GM21737 (cell line): ENCODE measurements around the gene JPH3.
"Not testable (repeated sequence)": the region's sequence is repeated elsewhere in the genome, so short reads cannot be mapped to it uniquely, and the experiment has no call there.

Experiments used
- ATAC-seq: cut with Tn5 transposase; IDR thresholded peaks from one replicate; pipeline ENCODE4 v1.9.1; 2021; ENCODE audit warnings: mild to moderate bottlenecking, moderate library complexity; ENCODE audit not compliant: unreplicated experiment

JPH3 gene

DNA sequence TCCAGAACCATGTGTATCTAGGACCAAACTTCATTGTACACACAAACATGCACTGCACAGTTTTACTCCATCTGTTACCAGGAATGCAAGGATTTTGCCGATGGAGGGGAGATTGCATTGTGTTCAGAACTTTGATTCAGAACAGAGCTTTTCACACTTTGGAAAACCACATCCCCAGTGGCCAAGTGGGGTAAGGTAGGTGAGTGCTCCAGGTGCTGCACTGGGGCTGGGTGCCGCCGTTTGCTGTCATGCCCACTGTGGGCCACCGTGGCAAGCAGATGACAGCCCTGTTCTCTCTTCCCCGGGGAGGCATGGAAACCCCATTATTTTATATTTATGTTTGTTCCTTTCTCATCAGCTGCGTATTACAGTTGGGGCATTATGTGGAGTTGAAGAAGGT lies 29.3 kb upstream of the JPH3 start:
- no peak for ATAC-seq

DNA sequence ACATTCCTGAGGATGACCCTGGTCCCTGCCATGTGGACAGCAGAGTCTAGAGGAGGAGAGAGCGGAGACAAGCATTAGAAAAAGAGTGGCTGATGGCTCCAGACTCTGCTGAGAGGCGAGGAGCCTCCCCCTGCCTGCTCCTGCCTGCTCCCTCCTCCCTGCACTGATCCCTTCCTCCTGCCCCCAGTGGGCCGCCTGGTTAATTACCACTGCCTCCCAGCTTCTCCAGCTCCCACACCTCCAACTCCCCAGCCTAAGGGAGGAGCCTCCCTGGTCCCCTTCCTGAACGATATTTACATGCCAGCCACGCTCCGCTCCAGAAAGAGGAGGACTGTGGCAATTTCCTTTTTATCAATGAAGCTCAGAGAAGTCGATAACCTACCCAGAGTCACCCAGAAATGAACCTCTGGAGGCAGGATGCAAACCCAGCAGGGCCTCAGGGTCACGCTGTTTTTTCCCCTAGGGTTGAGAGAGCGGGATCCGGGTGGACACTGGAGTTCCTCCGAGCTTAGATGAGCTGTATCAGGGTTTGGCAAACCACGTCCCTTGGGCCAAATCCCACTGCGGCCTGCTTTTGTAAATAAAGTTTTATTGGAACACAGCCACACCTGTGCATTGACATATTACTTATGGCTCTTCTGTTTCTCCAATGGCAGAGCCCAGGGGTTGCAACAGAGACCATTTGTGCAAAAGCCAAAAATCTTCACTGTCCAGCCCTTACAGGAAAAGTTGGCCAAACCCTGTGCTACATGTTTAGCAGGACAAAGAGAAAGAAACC lies 27.1 kb upstream of the JPH3 start:
- no peak for ATAC-seq

DNA sequence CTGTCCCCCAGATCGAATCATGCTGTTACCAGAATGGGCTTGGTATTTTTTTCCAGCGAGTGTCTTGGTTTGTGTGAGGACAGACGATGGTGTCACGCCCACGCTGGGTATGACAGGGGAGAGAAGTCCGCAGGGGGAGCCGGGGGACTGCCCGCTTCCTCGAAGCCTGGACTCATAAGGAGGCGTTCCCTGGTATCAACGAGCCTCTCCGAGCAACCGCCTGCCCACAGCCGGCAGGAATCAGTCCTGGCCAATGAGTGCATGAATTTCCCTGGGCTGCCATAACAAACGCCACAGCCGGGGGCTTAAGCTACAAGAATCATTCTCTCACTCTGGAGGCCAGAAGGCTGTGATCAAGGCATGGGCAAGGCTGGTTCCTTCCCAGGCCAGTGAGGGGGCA lies 26.1 kb upstream of the JPH3 start:
- no peak for ATAC-seq

DNA sequence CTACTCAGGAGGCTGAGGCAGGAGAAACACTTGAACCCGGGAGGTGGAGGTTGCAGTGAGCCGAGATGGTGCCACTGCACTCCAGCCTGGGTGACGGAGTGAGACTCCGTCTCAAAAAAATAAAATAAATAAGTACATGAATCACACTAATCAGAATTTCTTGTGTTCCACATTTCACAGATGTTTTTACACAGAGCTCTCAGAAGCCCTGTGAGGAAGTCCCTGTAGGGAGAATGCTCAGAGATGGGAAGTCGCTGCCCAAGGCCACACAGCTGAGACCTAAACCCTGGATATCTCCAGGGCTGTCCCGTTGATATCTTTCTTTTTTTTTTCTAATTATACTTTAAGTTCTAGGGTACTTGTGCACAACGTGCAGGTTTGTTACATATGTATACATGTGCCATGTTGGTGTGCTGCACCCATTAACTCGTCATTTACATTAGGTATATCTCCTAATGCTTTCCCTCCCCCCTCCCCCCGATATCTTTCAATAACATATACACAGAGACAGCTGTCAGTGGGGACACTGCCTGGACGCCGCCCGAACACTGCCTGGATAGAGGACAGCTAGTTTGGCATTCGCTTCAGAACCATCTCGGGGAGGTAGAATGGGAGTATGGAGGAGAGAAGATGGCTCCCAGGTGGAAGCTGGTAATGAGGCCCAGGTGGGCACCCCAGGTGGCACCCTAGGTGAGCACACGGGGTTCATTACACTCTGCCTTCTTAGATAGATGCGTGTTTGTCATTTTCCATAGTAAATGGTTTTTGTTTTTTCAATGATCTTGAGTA lies 24.0 kb upstream of the JPH3 start:
- ATAC-seq, result not testable (repeated sequence)

DNA sequence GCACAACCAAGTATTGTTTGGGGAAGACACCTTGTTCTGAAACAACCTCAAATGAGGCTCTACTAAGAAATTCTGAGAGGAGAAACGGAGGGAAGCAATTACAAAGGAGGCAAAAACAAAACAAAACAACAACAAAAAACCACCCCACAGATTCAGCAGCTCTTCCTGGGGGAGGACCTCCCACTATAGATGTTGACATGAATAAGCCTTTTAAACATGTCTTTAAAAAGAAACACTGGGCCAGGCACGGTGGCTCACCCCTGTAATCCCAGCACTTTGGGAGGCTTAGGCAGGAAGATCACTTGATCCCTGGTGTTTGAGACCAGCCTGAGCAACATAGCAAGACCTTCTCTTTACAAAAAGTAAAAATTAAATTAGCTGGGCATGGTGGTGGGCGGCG lies 22.6 kb upstream of the JPH3 start:
- no peak for ATAC-seq

DNA sequence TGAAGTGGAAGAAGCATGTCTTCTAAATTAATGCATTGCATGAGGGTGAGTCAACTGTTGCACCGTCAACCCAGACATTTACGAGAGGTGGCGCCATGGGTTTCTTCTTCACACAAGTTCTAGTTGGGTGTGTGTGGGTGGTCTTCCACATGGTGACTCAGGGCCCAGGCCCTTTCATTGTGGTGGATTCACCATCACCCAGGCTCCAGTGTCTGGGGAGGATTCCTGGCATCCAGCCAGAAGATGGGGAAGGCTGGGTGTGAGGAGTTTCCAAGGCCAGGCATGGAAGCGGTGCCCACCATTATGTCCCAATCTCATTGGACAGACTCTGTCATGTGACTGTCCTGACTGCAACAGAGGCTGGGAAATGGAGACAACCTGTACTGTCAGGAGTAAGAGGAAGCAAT lies 21.4 kb upstream of the JPH3 start:
- no peak for ATAC-seq

DNA sequence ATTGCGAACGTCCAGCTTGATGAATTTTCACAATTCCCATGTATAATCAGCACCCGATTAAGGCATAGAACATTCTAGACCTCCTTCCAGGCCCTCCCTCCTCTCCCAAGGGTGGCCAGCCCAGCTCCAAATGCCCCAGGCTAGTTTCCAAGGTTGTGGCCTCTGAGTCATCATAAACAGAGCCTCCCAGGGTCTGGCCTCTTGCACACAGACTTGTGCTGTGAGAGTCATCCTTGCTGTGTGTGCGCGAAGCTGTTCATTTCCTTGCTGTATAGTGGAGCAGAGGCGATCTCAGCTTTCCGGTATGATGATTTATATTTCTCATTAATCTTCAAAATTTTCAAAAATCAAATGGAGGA lies 20.5 kb upstream of the JPH3 start:
- ATAC-seq, result no peak

DNA sequence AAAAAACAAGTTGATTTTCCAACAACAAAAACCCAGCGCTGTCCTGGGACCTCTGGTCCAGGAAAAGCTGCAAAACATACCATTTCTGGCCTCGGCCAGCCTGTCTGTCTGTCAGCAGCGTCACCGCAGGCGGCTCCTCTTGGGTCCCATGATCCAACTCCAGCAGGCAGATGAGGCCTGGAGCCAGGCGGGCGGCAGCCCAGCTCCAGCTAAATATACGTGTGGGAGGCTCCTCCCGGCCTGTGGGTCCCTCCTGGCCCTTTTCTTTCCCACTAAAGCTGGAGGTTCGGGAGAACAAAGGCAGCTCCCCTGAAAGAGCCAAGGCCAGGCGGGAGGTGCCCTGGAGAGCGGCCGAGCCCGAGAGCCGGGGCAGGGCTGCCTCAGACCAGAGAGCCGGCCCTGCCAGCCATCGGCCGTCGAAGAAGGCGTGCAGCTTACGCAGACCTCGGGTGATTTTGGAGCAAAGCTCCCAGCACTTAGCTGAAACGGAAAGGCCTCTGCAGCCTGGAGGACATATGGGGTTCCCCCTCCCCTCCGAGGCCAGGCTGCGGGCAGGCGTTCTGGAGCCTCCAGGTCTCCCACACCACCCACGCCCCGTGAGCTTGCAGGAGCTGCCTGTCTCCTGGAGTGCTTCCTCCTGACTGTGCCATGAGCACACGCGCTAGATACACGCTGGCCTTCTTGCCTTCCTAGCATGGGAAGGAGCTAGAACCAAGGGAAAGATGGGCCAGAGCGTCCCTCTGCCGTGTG lies 19.9 kb upstream of the JPH3 start:
- ATAC-seq, result no peak

DNA sequence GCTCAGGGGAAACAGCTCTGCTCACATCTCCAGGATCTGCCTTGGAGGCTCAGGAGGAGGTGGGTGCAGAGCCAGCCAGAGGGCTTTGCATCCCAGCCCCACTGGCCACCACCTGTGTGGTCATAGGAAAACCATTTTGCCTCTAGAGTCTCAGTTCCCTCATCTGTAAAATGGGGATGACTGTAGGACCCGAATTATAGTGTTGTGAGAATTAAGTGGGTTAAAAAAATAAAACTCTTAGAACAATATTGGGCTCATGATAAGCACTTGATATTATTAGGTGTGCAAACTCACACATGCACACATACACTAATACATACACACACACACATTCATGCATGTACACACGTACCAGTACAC lies 19.4 kb upstream of the JPH3 start:
- ATAC-seq, result no peak

DNA sequence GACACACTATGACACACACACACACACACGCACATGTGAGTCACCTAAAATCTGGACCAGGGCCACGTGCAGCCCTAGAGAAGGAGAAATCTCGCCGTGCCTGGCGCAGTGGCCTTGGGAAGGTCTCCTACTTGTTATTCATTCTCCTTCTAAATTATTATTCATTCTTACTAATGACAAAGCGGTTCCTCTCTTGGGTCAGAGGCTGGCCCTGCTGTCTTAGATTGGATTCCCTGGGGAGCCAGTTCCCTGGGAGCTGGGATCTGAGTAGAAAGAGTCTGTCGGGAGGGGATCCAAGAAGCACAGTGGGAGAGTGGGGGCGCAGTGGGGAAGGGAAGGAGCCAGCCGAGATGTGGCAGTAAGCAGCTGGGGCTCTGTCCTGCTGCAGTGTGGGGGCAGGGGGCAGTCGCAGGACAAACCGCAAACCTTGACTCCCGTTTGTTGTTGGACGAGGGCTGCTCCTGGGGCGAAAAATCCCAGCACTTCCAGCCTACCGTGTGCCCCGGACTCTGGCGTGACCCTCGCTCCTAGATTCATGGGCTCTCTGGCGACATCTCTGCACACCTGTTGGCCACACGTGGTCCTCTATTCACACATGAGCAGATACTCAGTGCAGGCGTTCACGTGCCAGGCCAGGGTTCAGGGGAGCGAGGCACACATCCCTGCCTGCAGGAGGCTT lies 18.7 kb upstream of the JPH3 start:
- no peak for ATAC-seq

DNA sequence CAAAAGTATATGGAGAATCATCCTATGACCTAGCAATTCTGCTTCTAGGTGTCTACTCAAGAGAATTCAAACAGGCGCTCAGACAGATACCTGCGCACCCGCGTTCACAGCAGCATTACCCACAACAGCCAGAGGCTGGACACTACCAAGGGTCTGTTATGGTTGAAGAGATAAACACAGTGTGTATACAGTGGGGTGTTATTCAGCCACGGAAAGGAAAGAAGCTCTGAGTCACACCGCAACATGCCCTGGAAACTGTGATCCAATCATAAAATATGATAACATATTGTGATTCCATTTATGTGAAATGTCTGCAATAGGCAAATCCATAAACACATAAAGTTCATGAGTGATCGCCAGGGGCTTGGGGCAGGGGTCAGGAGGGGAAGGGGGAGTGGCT lies 18.0 kb upstream of the JPH3 start:
- ATAC-seq, result no peak

DNA sequence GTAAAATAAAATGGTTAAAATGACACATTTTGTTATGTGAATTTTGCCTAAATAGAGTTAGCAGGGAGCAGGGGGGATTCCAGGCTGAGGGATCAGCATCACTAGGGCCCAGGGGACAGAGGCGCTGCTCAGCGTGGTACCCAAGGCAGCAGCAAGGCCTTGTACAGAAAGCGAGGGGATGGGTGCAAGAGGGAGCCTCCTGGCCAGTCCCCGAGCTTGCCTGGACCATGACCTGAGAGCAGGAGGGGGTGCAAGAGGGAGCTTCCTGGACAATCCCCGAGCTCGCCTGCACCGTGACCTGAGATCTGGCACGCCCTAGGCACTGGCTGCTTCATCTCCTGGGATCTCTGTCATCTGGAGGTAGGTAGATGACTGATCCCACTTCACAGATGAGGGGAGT lies 17.3 kb upstream of the JPH3 start:
- no peak for ATAC-seq

DNA sequence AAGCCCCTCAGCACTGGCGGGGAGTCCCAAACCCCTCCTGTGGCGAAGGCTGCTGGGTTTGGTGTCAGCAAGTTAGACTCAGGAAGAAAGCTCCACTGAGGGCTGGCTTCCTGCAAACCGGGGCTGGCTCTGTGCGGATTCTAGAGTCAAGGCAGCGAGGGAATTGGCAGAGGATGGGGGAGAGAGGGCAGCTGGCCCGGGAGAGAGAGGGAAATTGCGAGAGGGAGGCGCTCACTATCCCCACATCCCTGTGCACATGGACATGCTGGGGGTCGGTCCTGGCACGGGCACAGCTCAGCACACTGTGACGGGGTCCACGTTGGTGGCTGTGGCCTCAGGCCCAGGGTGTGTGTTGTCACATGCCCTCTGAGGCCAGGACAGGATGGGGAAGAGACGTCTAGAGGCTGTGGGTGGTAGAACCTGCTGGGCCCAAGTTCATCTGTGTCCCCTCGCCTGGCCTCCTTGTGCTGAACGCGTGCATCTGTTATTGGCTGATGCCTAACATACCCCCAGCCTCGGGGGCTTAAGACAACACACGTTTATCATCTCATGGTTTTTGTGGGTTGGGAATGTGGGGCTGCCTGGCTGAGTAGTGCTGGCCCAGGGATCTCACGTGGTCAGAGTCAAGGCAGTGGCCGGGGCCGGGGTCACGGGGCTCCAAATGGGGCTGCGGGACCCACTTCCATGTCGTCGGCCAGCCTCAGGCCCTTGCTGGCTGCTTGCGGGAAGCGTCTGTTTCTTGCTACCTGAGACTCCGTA lies 16.7 kb upstream of the JPH3 start:
- ATAC-seq, result no peak

DNA sequence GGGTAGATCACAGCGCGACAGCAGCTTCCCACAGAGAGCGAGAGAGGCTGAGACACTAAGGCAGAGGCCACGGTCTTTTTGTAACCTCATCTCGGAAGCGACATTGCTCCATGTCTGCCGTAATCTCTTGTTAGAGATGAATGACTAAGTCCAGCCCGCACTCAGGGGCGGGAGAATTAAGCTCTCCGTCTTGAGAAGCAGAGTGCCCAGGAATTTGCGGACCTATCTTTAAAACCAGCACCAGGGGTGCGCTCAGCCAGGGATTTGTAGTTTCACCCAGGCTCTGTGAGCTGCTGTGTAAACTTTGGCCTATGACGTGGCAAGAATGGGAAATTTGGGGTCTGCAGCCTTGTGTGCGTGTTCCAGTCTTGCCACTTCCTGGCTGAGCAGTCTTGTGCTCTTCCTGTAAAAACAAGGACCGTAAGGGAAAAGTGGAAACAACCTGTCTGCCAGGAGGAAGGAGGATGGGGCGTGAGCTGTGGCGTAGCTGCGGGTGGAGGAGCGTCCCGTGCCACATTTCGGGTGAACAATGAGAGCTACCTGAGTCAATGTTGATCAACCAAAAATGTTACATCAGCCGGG lies 16.0 kb upstream of the JPH3 start:
- no peak for ATAC-seq

DNA sequence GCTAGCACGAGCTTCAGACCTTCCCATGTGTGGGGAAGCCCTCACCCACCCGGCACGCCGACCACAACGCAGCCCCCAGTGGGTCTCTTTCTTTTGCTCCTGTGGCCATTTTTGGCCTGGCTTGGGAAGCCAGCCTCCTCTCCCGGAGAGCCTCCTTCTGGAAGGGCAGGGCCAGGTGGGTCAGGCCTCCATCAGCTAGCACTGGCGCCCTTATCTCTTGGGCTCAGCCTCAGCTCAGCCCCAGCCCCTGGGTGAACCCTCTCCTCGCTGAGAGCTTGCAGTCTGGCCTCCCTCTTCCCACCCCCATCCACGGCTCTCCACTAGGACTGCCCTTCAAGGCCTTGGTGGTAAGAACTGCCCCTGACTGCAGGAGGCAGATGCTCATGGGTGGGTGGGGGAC lies 14.7 kb upstream of the JPH3 start:
- no peak for ATAC-seq

DNA sequence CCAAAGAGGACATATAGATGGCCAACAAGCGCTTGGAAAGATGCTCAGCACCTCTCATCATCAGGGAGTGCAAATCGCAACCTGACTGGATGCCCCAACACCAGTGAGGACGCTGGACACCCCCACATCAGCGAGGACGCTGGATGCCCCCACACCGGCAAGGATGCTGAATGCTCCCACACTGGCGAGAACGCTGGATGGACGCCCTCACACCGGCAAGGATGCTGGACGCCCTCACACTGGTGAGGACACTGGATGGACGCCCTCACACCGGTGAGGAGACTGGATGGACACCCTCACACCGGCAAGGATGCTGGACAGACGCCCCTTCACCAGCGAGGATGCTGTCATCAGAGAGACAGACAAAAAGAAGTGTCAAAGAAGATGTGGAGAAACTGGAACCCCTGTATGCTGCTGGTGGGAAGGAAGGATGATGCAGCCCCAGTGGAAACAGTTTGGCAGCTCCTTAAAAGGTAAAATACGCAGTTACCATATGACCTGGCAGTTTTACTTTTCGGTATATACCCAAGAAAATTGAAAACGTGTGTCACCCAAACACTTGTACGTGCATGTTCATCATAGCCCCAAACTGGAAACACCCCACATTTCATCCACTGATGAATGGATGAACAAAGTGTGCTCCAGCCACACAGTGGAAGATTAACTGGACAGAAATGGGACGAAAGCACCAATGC lies 10.1 kb upstream of the JPH3 start:
- no peak for ATAC-seq

DNA sequence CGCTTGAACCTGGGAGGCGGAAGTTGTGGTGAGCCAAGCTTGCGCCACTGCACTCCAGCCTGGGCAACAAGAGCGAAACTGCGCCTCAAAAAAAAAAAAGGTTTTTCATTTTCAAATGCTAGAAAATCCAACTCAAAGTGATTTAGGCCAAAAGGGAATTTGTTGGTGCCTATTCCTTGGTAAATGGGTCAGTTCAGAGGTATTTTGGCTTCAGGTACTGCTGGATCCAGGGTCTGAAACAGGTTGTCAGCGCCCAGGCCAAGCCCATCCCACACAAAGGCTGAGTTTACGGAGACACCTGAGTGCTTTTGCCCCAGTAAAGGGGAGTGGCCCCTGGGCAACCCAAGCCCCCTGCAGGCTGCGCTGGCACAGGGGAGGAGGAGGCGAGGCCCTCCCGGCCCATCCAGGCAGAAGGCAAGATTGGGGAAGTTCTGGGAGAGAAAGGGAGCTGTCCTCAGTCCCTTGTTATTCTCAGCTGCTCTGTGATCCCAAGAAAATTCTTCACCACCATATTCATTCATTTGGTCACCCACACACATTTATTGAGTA lies 8.5 kb upstream of the JPH3 start:
- no peak for ATAC-seq

DNA sequence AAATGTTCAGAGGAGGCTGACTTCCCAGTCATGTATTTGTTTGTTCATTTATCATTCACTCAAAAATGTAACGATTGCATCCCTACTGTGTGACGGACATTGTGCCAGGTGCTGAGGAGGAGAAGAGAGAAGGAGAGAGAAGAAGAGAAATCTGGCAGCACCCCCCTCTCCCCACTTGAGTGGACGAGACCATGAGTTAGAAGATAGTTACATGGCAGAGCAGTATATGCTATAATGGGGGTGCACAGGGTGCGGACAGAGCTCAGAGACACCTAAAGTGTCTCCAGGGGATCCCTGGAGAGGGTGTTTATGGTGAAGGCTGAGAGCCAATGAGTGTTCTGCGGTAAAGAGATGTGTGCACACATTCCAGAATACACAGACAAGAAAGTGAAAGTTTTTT lies 6.6 kb upstream of the JPH3 start:
- no peak for ATAC-seq

DNA sequence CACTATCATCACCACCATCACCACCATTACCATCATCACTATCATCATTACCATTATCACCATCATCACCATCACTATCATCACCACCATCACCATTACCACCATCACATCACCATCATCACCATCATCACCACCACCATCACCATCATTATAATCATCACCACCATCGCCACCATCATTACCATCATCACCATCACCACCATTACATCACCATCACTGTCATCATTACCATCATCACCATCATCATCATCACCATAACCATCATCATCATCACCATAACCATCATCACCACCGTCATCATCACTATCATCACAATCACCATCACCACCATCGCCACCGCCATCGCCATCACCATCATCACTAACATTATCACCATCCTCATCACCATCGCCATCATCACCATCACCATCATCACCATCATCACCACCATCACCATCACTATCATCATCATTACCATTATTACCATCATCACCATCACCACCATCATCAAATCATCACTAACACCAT lies 4.9 kb upstream of the JPH3 start:
- no peak for ATAC-seq
